Epithelial cell of proximal tubule (primary cell): Measurements from ENCODE around the gene RNFT2. TPM values are rescaled to one million over a fixed set of nuclear protein-coding genes. Genes with fewer than 3 reads are reported as not detected.

ENCODE experiments used
- DNase-seq: peaks from one replicate; pipeline ENCODE4 v3.0.0-alpha.2; 2011; ENCODE audit warnings: low read depth
- H3K4me3 ChIP-seq: 2 replicates; pipeline ENCODE4 v1.5.1; 2011; ENCODE audit warnings: low read depth, mild to moderate bottlenecking, low read length
- total RNA-seq: library from RNA; depleted of rRNA; stranded (reverse); fragments of >200 nt; gene quantifications from 2 replicates; pipeline ENCODE4 v1.2.3, GENCODE V29; 2015
- TF ChIP-seq, protein P1 (sequence below): conservative IDR thresholded peaks from 2 replicates; pipeline ENCODE4 v1.5.1; 2012; ENCODE audit warnings: low read depth, mild to moderate bottlenecking, low read length

Gene RNFT2
- total RNA-seq, 1 donor from 2014 or later = 4.3 TPM

- H3K4me3 ChIP-seq = no peak overlapping the region
- no peak for DNase-seq
These were observed 152.9 kb downstream of the RNFT2 start for GRCh38 chr12:116891019-116891418.

DNA sequence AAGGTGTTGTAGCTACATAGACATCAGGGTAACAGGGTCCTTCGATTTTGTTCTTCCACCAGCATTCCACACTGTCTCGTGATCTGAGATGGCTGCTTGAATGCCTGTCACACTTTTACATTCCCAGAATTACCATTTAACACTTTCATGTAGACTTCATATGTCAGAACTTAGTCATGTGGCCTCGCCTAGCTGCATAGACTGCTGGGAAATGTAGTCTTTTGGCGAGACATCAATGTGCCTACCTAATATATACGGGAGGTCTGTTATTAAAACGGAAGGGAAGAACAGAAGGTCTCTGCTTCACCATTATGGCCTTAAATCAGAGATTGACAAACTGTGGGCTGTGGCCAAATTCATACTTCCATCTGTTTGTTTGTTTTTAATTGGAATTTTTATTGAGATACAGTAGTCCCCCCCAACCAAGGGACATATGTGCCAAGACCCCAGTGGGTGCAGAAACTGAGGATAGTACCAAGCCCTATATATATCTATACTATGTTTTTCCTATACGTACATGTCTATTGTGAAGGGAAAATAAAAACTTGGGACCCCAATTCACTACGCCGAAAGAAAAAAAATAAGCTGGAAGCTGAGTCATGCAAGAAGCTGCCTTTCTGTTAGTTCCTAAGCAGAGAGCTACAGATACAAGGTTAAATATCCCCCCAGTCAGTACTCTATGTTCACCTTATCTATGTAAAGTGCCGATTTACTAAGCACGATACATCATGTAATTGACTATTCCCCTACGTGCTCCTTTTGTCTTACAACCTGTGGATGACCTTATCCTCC is 154.4 kb downstream of the RNFT2 start:
- H3K4me3 ChIP-seq = no peak overlapping the region
- no peak for DNase-seq
- TF ChIP-seq, protein P1, sequence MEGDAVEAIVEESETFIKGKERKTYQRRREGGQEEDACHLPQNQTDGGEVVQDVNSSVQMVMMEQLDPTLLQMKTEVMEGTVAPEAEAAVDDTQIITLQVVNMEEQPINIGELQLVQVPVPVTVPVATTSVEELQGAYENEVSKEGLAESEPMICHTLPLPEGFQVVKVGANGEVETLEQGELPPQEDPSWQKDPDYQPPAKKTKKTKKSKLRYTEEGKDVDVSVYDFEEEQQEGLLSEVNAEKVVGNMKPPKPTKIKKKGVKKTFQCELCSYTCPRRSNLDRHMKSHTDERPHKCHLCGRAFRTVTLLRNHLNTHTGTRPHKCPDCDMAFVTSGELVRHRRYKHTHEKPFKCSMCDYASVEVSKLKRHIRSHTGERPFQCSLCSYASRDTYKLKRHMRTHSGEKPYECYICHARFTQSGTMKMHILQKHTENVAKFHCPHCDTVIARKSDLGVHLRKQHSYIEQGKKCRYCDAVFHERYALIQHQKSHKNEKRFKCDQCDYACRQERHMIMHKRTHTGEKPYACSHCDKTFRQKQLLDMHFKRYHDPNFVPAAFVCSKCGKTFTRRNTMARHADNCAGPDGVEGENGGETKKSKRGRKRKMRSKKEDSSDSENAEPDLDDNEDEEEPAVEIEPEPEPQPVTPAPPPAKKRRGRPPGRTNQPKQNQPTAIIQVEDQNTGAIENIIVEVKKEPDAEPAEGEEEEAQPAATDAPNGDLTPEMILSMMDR = no peak

More at GRCh38 chr12:116891019-116891418, 152.9 kb downstream of the RNFT2 start:
- TF ChIP-seq, protein P1 = no peak

GRCh38 chr12:116894913-116895312 is 156.8 kb downstream of the RNFT2 start:
- TF ChIP-seq, protein P1 = no peak
- DNase-seq = no peak
- no peak overlapping the region for H3K4me3 ChIP-seq

DNA sequence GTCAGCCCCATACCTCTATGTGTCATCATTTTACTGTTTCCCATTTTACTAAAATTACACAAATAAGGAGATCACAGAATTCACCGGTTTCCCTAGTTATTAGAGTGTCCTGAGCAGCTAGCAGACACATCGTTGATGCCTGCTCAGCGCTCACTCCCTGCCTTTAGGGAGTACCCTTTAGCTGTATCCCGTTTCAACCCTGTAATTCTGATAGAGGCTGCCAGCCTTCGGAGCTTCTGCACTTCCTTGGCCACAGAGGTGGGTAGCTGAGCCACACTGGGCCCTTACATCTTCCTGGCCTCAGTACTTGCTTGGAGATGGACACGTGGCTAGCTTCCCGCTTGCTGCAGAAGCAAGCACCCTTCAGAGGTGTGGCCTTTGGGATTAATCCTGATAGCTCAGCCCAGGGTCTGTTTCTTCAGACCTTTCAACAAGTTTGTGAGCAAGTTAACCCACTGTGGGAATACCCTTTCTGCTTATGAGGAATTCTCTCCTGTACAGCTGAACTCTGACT is 158.4 kb downstream of the RNFT2 start:
- no peak for DNase-seq
- H3K4me3 ChIP-seq = no peak overlapping the region
- TF ChIP-seq, protein P1 = no peak

DNA sequence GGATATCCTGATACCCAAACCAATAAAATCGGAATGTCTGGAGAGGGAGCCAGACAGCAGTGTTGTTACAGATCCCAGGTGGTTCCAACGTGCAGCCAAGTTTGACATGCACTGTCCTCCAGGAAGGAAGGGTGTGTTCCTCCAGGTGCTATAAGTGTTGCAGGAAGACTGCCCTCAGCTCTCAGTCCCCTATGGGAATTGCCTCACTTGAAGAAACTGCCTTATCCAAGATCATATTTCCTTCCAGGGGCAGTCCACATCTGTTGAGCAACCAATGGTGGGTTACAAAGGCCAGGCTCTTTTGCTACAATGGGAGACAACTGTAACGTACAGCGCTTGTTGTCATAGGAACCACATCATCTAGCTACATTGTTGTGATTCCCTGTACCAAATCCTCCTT is 159.4 kb downstream of the RNFT2 start:
- TF ChIP-seq, protein P1 = no peak
- H3K4me3 ChIP-seq = no peak overlapping the region
- no peak for DNase-seq

GRCh38 chr12:116898669-116899068 is 160.6 kb downstream of the RNFT2 start:
- DNase-seq = no peak
- no peak overlapping the region for H3K4me3 ChIP-seq

More at GRCh38 chr12:116898669-116899068, 160.6 kb downstream of the RNFT2 start:
- TF ChIP-seq, protein P1 = no peak
